Jurkat, Clone E6-1 (cell line): ENCODE measurements around the gene GATB.

ENCODE experiments used
- DNase-seq: peaks from one replicate; pipeline ENCODE4 v3.0.0-alpha.2; 2011; ENCODE audit warnings: low read depth, low spot score
- H3K4me3 ChIP-seq: 2 replicates; pipeline ENCODE4 v1.5.1; 2011; ENCODE audit warnings: mild to moderate bottlenecking, low read length, control low read depth, moderate library complexity

GATB gene

DNA sequence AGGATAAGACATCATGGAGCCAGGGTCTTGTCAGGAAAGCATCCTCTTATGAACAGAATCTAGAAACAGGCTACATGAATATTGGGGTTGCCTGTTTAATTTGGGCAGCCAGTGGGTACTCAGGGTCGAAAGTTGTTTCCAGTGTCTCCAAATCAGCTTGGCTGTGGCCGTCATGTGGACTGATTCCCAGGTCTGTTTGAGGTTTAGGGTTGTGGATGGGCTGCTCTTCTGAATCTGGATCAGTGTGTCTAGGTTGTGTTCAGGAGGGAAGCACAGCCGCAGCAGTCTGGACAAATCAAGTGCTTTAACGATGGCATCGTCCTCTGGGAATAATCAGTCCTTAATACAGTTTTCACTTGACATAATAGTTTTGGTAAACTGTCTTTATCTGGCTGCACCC, 94.3 kb downstream of the GATB start:
- no peak overlapping the region for H3K4me3 ChIP-seq
- no peak for DNase-seq

DNA sequence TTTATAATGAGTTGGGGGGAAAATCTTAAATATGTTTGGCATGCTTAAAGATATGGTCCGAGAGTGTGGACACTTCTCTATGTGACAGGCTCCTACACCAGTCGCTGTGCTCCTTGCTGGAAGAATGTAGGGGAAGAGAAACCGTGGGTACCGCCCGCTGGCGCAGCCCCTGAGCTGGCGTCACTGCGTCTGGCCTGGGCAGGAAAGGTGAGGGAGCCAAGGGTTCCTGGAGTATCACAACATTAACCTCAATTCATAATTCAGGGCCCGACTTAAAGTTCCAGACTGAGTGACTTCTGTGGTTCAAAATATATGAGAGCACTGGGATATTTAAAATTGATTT, 95.1 kb downstream of the GATB start:
- DNase-seq = no peak
- H3K4me3 ChIP-seq = no peak overlapping the region

DNA sequence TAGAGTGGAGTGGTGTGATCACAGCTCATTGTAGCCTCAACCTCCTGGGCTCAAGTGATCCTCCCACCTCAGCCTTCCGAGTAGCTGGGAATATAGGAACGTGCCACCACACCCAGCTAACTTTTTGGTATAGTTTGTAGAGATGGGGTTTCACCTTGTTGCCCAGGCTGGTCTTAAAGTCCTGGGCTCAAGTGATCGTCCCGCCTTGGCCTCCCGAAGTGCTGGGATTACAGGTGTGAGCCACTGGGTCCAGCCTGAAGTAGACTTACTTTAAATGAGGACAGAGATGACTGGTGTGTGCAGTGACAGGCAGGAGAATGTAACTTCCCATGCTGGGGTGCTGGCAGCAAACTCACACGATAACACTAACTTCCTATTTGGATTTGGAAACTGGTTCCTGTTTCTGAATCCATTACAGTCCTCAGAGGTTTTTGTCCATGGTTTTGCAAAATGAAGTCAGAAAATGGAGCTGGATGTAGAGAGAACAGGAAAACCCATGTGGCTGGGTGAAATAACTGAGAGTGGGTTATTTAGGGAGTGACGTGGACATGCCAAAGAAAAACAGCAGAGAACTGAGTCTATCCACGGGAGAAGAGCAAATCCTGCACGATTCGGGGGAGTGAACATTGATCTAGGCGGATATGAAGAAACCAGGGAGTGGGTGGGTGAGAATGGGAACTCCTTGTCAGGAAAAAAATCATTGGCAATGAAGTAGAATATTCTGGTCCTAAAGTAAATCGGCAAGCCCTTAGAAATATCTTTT, 95.6 kb downstream of the GATB start:
- no peak overlapping the region for H3K4me3 ChIP-seq
- no peak for DNase-seq

DNA sequence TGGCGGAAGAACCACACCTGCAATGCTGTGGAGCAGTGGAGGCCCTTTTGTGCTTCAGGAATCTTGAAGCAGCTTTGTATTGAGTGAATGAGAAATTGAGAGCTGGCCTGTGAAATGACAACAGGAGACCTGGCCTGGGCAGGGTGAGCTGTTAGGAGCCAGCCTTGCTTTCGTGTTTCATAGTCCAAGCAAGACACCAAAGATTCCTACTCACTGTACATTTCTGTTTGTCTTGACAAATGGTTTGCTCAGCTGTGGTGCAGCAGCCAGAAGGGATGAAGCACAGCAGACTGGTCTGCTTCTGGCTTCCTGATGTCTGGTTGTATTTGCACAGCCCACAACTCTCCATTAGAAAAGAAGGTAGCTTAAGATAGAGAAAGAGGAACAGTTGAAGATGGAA, 96.5 kb downstream of the GATB start:
- no peak for DNase-seq
- H3K4me3 ChIP-seq = no peak overlapping the region

GRCh38 chr4:151663109-151663508, 97.7 kb downstream of the GATB start:
- DNase-seq = no peak
- H3K4me3 ChIP-seq = no peak overlapping the region

DNA sequence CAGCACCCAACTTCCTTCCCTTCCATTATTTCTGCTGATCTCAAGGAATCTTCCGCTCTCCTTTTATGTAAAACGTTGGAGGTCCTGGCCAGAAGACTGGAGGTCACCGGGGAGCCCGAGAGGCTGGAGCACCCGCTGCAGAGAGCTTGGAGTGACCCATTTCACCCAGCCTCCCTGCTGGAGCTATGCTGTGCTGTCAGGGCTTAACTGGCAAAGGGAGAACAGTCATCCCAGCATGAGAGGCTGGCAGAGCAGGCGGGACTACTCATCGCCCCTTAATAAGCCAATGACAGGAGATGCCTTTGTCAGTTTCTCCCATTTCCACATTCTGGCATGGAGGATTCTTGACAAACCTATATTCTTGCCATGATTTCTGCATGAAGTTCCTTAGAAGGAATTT, 98.9 kb downstream of the GATB start:
- H3K4me3 ChIP-seq = no peak overlapping the region
- no peak for DNase-seq

DNA sequence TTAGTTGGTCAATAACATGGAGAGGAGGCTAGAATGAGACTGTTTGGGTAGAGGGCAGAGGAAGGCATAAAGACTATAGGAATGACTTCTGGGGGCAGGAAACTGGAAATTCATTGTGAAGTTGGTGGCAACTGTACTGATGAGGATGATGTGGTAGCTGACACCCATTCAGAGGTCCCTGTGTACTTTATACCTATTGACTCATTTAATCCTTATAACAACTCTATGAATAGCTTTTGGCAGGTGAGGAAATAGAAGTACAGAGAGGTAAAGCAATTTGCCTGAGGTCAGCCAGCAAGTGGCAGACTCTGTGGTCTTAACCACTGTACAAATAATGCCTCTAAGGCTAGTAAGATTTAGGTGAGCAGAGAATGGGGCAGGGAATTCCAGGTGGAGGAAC, 100.1 kb downstream of the GATB start:
- H3K4me3 ChIP-seq = no peak overlapping the region

GRCh38 chr4:151659601-151660364, 101.0 kb downstream of the GATB start:
- no peak overlapping the region for H3K4me3 ChIP-seq
- no peak for DNase-seq

More for the DNA sequence above, 100.1 kb downstream of the GATB start:
- DNase-seq = no peak

DNA sequence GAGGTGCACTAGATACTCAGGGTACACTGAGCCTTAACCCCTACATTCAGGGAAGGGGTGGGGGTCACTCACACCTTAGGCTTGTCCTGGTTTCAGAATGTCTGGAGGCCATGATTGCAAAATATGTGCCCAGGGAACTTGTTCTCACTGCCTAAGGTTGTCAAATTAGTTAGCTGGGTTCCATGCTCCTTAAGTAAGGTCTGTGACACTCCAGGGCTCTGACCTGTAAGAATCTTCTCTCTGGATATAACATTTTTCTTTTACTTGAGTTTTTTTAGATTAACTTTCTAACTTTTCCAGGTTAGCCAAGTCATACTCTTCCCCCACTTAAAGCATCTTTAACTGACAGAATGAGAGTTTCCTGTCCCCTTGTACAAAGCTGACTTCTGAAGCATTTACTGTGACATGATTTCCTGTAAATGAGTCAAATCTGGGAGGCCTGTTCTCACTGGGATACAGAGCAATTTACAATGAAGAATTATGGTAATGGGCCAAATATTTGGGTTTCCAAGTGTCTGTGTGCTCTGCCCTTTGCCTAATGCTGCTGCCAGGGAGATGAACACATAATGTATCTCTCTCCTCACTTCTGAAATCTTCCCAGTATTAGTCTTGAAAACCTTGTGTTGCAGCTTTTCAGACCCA, 101.7 kb downstream of the GATB start:
- no peak overlapping the region for H3K4me3 ChIP-seq
- peak; percentile 77 for DNase-seq

- no peak overlapping the region for H3K4me3 ChIP-seq
- no peak for DNase-seq
These were observed 102.9 kb downstream of the GATB start for GRCh38 chr4:151657896-151658295.

DNA sequence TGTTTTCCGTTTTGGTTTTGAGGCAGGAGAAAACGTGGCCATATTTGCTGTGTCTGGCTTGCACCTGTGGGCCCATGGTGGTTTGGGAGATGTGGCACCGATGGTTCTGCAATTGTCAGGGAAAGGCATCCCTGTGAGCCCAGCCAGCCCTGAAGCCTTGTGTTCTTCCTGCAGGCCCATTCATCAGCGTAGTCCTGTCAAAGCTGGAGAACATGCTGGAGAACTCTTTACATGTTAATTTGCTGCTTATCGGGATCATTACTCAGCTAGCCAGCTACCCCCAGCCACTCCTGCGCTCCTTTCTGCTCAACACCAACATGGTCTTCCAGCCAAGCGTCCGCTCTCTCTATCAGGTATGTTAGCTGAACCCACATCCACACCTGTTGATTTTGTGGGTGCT, 104.7 kb downstream of the GATB start:
- DNase-seq = no peak
- H3K4me3 ChIP-seq = no peak overlapping the region

GRCh38 chr4:151653548-151653918, 107.3 kb downstream of the GATB start:
- H3K4me3 ChIP-seq = no peak overlapping the region
- no peak for DNase-seq

GRCh38 chr4:151652841-151653547, 107.8 kb downstream of the GATB start:
- no peak for DNase-seq
- H3K4me3 ChIP-seq = no peak overlapping the region

GRCh38 chr4:151651496-151651895, 109.3 kb downstream of the GATB start:
- no peak overlapping the region for H3K4me3 ChIP-seq
- DNase-seq = no peak

GRCh38 chr4:151649479-151649878, 111.3 kb downstream of the GATB start:
- no peak overlapping the region for H3K4me3 ChIP-seq
- DNase-seq = no peak

GRCh38 chr4:151646322-151646721, 114.5 kb downstream of the GATB start:
- no peak overlapping the region for H3K4me3 ChIP-seq
- peak; percentile 16 for DNase-seq

DNA sequence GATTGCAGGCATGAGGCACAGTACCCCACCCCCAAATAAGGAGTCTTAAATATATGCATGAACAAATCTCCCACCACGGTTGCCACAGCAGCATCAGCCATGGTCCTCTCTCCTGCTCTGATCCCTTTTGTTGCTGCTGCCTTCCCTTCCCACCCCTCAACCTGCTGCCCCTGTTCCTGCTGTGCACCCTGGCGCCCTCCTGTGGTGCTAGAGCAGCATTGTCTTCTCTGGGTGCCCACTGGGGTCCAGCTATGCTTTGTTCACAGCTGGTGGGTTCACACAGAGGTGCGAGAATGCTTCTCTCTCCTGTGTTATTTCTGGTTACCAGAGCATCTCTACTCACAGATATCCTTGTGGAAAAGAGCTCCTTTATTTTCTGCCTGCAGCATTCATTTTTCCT, 116.2 kb downstream of the GATB start:
- peak; percentile 12 for DNase-seq
- H3K4me3 ChIP-seq = no peak overlapping the region

GRCh38 chr4:151643564-151643963, 117.2 kb downstream of the GATB start:
- DNase-seq = no peak
- no peak overlapping the region for H3K4me3 ChIP-seq

DNA sequence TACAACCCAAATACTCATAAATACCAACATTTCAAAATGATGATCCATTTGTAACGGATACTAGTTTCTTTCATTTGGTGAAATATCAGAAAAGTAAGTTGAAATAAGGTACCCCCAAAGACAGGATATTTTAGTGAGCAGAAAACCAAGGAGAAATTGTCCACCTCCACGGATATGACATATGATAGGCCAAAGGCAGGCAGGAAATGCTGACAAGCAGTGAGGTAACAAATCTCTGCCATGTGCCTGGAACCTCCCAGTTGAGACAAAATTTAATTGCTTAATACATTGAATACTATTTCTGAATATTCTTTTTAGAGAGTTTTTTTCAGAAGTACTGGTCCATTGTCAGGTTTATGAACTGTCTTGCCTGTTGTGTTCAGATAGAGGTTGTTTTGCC, 118.8 kb downstream of the GATB start:
- no peak overlapping the region for H3K4me3 ChIP-seq
- DNase-seq = no peak

DNA sequence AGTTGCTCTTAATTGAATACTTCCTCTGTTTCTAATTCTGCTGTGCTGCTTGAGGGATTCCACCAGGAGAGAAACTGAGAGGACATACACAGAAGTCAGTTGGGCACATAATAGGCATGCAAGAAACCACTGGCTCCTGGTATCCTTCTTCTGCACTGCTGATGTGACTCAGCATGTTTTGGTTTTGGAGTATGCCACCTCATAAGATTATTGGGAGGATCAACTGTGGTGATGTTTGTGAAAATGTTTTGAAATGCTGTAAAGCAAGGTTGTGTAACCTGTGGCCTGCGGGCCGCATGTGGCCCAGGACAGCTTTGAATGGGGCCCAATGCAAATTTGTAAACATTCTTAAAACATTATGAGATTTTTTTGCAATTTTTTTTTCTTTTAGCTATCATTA, 119.6 kb downstream of the GATB start:
- no peak for DNase-seq
- H3K4me3 ChIP-seq = no peak overlapping the region
